DOHH2 (cell line): ENCODE data around the gene ECEL1.

Experiments used
- CTCF ChIP-seq: fragments of 200-600 bp; sonication (generic); IDR thresholded peaks from one replicate; pipeline ENCODE4 v1.5.1; 2014; ENCODE audit warnings: antibody characterized with exemption, mild to moderate bottlenecking, low read depth, low read length; ENCODE audit not compliant: poor library complexity, severe bottlenecking
- EZH2phosphoT487 ChIP-seq: fragments of 200-600 bp; sonication (generic); IDR thresholded peaks from 2 replicates; pipeline ENCODE4 v1.6.1; 2017; ENCODE audit warnings: borderline replicate concordance, mild to moderate bottlenecking, antibody characterized with exemption, low read length, moderate library complexity, mixed read lengths

GRCh38 chr2:232503809-232504323 is 16.2 kb upstream of the ECEL1 start:
- TF ChIP-seq CTCF: no peak
- TF ChIP-seq EZH2phosphoT487: no peak
